SK-N-SH (cell line): ENCODE data around the gene P2RY14.

Experiments
- CHD2 ChIP-seq: fragments of 150-350 bp; IDR thresholded peaks from 2 replicates; pipeline ENCODE4 v1.6.1; 2018; ENCODE audit warnings: low read length; ENCODE audit not compliant: partially characterized antibody
- CTCF ChIP-seq: fragments of 200-600 bp; sonication (generic); IDR thresholded peaks from 2 replicates; pipeline ENCODE4 v1.6.1; 2017; ENCODE audit warnings: antibody characterized with exemption, mild to moderate bottlenecking, moderate library complexity
- EZH2phosphoT487 ChIP-seq: fragments of 200-600 bp; sonication (generic); IDR thresholded peaks from 2 replicates; pipeline ENCODE4 v1.6.1; 2017; ENCODE audit warnings: low read depth, mixed run types, mild to moderate bottlenecking, antibody characterized with exemption, moderate library complexity, borderline replicate concordance
- FOSL2 ChIP-seq: IDR thresholded peaks from 2 replicates; pipeline ENCODE4 v1.4.0; 2012; ENCODE audit warnings: low read depth, mild to moderate bottlenecking, moderate library complexity, borderline replicate concordance
- FOXJ3 ChIP-seq: sonication (generic); formaldehyde crosslinking; IDR thresholded peaks from 2 replicates; pipeline ENCODE4 v1.5.1; 2020; ENCODE audit warnings: mild to moderate bottlenecking, missing genetic modification reagents
- GABPA ChIP-seq: IDR thresholded peaks from 2 replicates; pipeline ENCODE4 v1.4.0; 2012; ENCODE audit warnings: low read depth, mild to moderate bottlenecking
- POLR2AphosphoS5 ChIP-seq: IDR thresholded peaks from 2 replicates; pipeline ENCODE4 v1.6.1; 2012; ENCODE audit warnings: low read depth, low read length
- RFX5 ChIP-seq: IDR thresholded peaks from 2 replicates; pipeline ENCODE4 v1.6.1; 2012; ENCODE audit warnings: mild to moderate bottlenecking, improper control_type of control experiment, low read length
- SMC3 ChIP-seq: IDR thresholded peaks from 2 replicates; pipeline ENCODE4 v1.6.1; 2012; ENCODE audit warnings: low read depth, low read length, improper control_type of control experiment
- TAF1 ChIP-seq: IDR thresholded peaks from 2 replicates; pipeline ENCODE4 v1.6.1; 2012; ENCODE audit warnings: low read depth, mild to moderate bottlenecking, low read length, moderate library complexity, borderline replicate concordance
- YY1 ChIP-seq: IDR thresholded peaks from 2 replicates; pipeline ENCODE4 v1.4.0; 2012; ENCODE audit warnings: low read depth, mild to moderate bottlenecking
- TF ChIP-seq, protein P1 (sequence below): fragments of 150-350 bp; IDR thresholded peaks from 2 replicates; pipeline ENCODE4 v1.6.1; 2016; ENCODE audit warnings: mild to moderate bottlenecking, low read depth, low read length

DNA sequence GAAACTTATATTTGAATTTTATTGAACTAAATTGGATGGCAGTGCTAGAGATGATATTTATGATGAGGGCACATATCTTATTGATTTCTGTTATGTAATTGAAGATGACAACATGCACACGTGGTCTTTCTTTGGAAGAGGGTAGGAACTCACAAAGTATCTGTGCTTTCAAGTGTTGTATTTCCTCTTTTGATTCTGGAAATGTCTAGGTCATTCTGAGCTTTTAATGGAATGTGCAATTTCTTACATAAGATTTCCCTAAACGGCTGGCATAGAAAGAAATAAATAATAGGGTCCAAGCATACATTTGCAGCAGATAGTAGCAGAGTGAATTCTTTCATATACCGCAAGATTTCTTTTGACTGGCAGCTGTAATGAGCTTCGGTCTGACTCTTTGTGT lies 65.2 kb downstream of the P2RY14 start:
- TF ChIP-seq CTCF: no peak
- no peak for TF ChIP-seq YY1
- TF ChIP-seq GABPA: no peak
- no peak for TF ChIP-seq SMC3
- TF ChIP-seq, protein P1, sequence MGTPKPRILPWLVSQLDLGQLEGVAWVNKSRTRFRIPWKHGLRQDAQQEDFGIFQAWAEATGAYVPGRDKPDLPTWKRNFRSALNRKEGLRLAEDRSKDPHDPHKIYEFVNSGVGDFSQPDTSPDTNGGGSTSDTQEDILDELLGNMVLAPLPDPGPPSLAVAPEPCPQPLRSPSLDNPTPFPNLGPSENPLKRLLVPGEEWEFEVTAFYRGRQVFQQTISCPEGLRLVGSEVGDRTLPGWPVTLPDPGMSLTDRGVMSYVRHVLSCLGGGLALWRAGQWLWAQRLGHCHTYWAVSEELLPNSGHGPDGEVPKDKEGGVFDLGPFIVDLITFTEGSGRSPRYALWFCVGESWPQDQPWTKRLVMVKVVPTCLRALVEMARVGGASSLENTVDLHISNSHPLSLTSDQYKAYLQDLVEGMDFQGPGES: no peak
- TF ChIP-seq TAF1: no peak
- TF ChIP-seq FOXJ3: no peak
- TF ChIP-seq EZH2phosphoT487: no peak
- TF ChIP-seq RFX5: no peak
- no peak for TF ChIP-seq CHD2
- TF ChIP-seq FOSL2: no peak
- no peak for TF ChIP-seq POLR2AphosphoS5
